IPS-20b (cell line): ENCODE results near the gene C1QTNF2.

Experiments
- H3K27ac ChIP-seq: one replicate; pipeline ENCODE4 v1.5.1; 2013; ENCODE audit warnings: low read length
- H3K27me3 ChIP-seq: 2 replicates; pipeline ENCODE4 v1.6.1; 2013; ENCODE audit warnings: mild to moderate bottlenecking, low read length, inconsistent platforms; ENCODE audit not compliant: insufficient read depth
- H3K36me3 ChIP-seq: 2 replicates; pipeline ENCODE4 v1.6.1; 2013; ENCODE audit warnings: low read depth, mild to moderate bottlenecking, inconsistent platforms, low read length, moderate library complexity; ENCODE audit not compliant: insufficient read depth
- H3K4me1 ChIP-seq: 2 replicates; pipeline ENCODE4 v1.6.1; 2013; ENCODE audit warnings: mild to moderate bottlenecking, control low read depth, inconsistent platforms, low read length, moderate library complexity; ENCODE audit not compliant: insufficient read depth
- H3K4me3 ChIP-seq: 2 replicates; pipeline ENCODE4 v1.5.1; 2013; ENCODE audit warnings: mild to moderate bottlenecking, low read length, inconsistent platforms
- H3K9ac ChIP-seq: 2 replicates; pipeline ENCODE4 v1.6.1; 2013; ENCODE audit warnings: low read depth, mild to moderate bottlenecking, inconsistent platforms, low read length, moderate library complexity
- H3K9me3 ChIP-seq: 2 replicates; pipeline ENCODE4 v1.6.1; 2013; ENCODE audit warnings: mild to moderate bottlenecking, low read depth, low read length, inconsistent platforms; ENCODE audit not compliant: insufficient read depth

The C1QTNF2 gene

GRCh38 chr5:160367885-160368284 is 2.5 kb downstream of the C1QTNF2 start:
- Histone ChIP-seq H3K4me3 (no peak overlapping the region), H3K4me1 (peaks cover 3% of the 10 kb centered on the region), H3K9ac (no peak overlapping the region), H3K27me3 (peaks cover 38% of the 10 kb centered on the region), H3K36me3 (no peaks in the 10 kb centered on the region), H3K9me3 (no peaks in the 10 kb centered on the region), H3K27ac (no peak overlapping the region)

DNA sequence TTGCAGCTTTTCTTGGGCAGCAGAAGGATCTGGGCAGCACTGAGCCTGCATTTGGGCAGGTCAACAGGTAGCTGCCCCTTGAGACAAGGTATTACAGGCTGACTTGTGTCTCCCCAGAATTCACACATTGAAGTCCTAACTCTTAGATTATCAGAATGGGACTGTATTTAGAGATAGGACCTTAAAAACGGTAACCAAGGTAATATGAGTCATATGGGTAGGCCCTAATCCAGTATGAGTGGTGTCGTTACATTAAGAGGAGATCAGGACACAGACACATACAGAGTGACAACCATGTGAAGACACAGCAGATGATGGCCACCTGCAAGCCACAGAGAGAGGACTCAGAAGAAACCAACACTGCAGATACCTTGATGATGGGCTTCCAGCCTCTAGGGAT is 3.2 kb downstream of the C1QTNF2 start:
- Histone ChIP-seq H3K4me1 (peaks cover 3% of the 10 kb centered on the region), H3K36me3 (no peaks in the 10 kb centered on the region), H3K27me3 (peaks cover 36% of the 10 kb centered on the region), H3K9me3 (no peaks in the 10 kb centered on the region), H3K9ac (no peak overlapping the region), H3K4me3 (no peak overlapping the region), H3K27ac (no peak overlapping the region)

- no peak overlapping the region for H3K9ac ChIP-seq
- H3K27ac ChIP-seq, result no peak overlapping the region
- peaks cover 28% of the 10 kb centered on the region for H3K27me3 ChIP-seq
- peaks cover 3% of the 10 kb centered on the region for H3K4me1 ChIP-seq
- H3K9me3 ChIP-seq, result no peaks in the 10 kb centered on the region
- no peaks in the 10 kb centered on the region for H3K36me3 ChIP-seq
- H3K4me3 ChIP-seq, result no peak overlapping the region
These were observed 4.2 kb downstream of the C1QTNF2 start for GRCh38 chr5:160366230-160366629.

DNA sequence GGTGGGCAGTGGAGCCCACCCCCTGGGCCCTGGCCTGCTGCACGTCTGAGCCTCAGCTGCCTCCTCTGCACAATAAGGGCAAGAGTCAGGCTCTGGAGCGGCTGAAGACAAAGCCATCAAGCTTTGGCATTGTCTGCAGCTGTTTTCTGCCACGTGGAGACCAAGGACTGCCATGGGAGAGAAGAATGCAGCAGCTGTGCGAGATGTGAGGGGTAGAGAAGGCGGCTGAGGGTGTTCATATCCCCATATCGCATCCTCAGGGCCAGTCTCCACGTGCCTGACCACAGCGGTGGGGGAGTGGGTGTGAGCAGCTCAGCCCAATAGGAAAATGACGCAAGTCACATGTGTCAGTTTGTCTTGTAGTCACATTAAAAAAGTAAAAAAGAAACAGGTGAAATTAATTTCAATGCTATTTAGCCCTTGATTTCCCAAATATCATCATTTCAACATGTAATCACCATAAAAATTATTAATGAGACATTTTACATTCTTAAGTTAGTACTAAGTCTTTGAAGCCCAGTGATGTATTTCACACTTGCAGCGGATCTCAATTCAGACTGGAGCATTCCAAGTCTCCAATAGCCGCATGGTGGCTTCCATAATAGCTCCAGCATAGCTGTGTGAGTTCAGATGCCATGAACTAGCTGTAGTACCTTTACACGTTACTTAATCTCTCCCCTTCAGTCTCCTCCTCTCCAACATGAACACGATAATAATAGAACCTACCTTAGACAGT is 6.6 kb downstream of the C1QTNF2 start:
- Histone ChIP-seq H3K27me3 (peaks cover 4% of the 10 kb centered on the region), H3K27ac (no peak overlapping the region), H3K4me3 (no peak overlapping the region), H3K36me3 (no peaks in the 10 kb centered on the region), H3K4me1 (no peaks in the 10 kb centered on the region; the same call in 1 of the 2 replicates), H3K9me3 (no peaks in the 10 kb centered on the region), H3K9ac (no peak overlapping the region)

GRCh38 chr5:160363211-160363610 is 7.2 kb downstream of the C1QTNF2 start:
- H3K9ac ChIP-seq, result no peak overlapping the region

GRCh38 chr5:160361624-160362228 is 8.7 kb downstream of the C1QTNF2 start:
- H3K4me3 ChIP-seq, result no peak overlapping the region

More at GRCh38 chr5:160363211-160363610, 7.2 kb downstream of the C1QTNF2 start:
- Histone ChIP-seq H3K27me3 (no peaks in the 10 kb centered on the region), H3K9me3 (no peaks in the 10 kb centered on the region), H3K27ac (no peak overlapping the region), H3K36me3 (no peaks in the 10 kb centered on the region), H3K4me1 (no peaks in the 10 kb centered on the region; the same call in 1 of the 2 replicates), H3K4me3 (no peak overlapping the region)

DNA sequence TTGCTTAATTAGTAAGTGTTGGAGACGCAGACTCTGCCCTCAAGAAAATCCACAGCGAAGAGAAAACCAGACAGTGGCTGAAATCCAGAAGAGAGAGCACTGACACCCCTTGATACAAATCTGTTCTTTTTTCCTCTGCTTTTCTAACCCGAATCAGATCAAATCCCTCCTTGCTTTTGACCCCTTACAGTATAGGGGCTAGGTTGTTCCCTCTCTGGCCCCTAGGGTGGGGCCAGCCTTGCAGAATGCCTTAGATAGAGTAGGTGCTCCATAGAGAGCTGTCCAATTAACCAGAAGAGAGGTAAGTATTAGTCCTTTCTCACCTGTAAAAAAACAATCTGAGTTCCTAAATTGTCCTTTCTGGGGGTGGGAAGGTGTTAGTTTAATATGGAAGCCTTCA is 10.1 kb downstream of the C1QTNF2 start:
- Histone ChIP-seq H3K27me3 (no peaks in the 10 kb centered on the region), H3K4me1 (no peaks in the 10 kb centered on the region), H3K9ac (no peak overlapping the region), H3K9me3 (no peaks in the 10 kb centered on the region), H3K36me3 (no peaks in the 10 kb centered on the region), H3K4me3 (no peak overlapping the region), H3K27ac (no peak overlapping the region)

More at GRCh38 chr5:160361624-160362228, 8.7 kb downstream of the C1QTNF2 start:
- Histone ChIP-seq H3K36me3 (no peaks in the 10 kb centered on the region), H3K9me3 (no peaks in the 10 kb centered on the region), H3K27me3 (no peaks in the 10 kb centered on the region), H3K9ac (no peak overlapping the region), H3K27ac (no peak overlapping the region), H3K4me1 (no peaks in the 10 kb centered on the region; the same call in 1 of the 2 replicates)

DNA sequence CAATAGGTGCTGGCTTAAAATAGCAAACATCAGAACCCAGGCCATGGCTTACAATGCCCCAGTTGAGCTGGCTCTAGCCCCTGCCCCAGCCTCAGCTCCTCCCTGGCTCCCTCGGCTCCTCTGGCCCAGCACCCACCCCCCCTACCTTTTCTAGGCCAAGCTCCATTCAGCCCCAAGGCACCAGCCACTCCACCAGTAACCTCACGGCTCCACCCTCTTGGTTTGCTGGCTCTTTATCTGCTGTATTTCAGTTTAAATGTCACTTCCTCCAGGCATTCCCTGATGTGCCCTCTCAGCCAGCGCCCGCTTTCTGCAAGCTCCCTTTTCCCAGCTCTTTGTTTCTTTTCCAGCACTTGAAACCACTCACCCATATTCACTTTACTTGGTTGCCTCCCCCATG is 10.6 kb downstream of the C1QTNF2 start:
- Histone ChIP-seq H3K4me3 (no peak overlapping the region), H3K9me3 (no peaks in the 10 kb centered on the region), H3K27me3 (no peaks in the 10 kb centered on the region), H3K4me1 (no peaks in the 10 kb centered on the region), H3K36me3 (no peaks in the 10 kb centered on the region), H3K27ac (no peak overlapping the region), H3K9ac (no peak overlapping the region)

GRCh38 chr5:160359242-160359641 is 11.2 kb downstream of the C1QTNF2 start:
- H3K4me1 ChIP-seq, result no peaks in the 10 kb centered on the region
- H3K27me3 ChIP-seq, result no peaks in the 10 kb centered on the region
- H3K36me3 ChIP-seq, result no peaks in the 10 kb centered on the region
- no peak overlapping the region for H3K4me3 ChIP-seq
- H3K9ac ChIP-seq, result no peak overlapping the region
- H3K27ac ChIP-seq, result no peak overlapping the region
- no peaks in the 10 kb centered on the region for H3K9me3 ChIP-seq

GRCh38 chr5:160357861-160358411 is 12.5 kb downstream of the C1QTNF2 start:
- Histone ChIP-seq H3K4me3 (no peak overlapping the region), H3K9ac (no peak overlapping the region), H3K9me3 (no peaks in the 10 kb centered on the region), H3K27me3 (no peaks in the 10 kb centered on the region), H3K27ac (no peak overlapping the region), H3K36me3 (no peaks in the 10 kb centered on the region), H3K4me1 (no peaks in the 10 kb centered on the region)

DNA sequence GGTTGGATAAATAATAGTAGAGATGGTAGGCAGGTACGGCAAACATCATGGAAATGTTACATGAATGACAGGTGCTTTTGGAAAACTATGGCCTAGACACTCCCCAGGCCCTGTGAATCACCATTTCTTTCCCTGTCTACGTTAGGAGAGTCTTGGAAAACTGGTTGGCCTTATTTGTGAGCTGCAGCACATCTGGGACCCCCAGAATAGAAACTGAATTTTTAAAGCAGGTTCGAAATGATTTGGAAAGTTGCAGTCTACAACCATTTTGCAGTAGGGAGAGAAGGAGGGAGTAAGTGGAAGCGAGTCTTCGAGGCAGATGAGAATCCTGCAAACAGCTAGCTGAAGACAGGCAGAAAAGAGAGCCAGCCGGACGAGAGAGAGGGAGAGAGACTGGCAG is 13.0 kb downstream of the C1QTNF2 start:
- H3K27ac ChIP-seq, result no peak overlapping the region
- H3K4me3 ChIP-seq, result no peak overlapping the region
- no peaks in the 10 kb centered on the region for H3K36me3 ChIP-seq
- H3K27me3 ChIP-seq, result no peaks in the 10 kb centered on the region
- H3K9ac ChIP-seq, result no peak overlapping the region
- no peaks in the 10 kb centered on the region for H3K4me1 ChIP-seq
- H3K9me3 ChIP-seq, result no peaks in the 10 kb centered on the region
